Kidney epithelial cell (primary cell): Measurements from ENCODE around the gene MRGPRD. TPM values are rescaled to one million over a fixed set of nuclear protein-coding genes. Genes with fewer than 3 reads are reported as not detected.

Experiments used
- DNase-seq: peaks from one replicate; pipeline ENCODE4 v3.0.0-alpha.2; 2010; ENCODE audit warnings: low read depth
- H3K27me3 ChIP-seq: 2 replicates; pipeline ENCODE4 v1.6.0; 2011; ENCODE audit warnings: low read length; ENCODE audit not compliant: control insufficient read depth, insufficient read depth
- H3K36me3 ChIP-seq: 2 replicates; pipeline ENCODE4 v1.5.1; 2011; ENCODE audit warnings: low read length; ENCODE audit not compliant: control insufficient read depth, insufficient read depth
- H3K4me3 ChIP-seq: 2 replicates; pipeline ENCODE4 v1.5.1; 2011; ENCODE audit warnings: low read depth, mild to moderate bottlenecking, control low read depth, low read length
- CTCF ChIP-seq: IDR thresholded peaks from 2 replicates; pipeline ENCODE4 v1.5.1; 2011; ENCODE audit warnings: mild to moderate bottlenecking, moderate library complexity, low read length, control low read depth, inconsistent platforms; ENCODE audit not compliant: insufficient read depth, poor library complexity, severe bottlenecking
- total RNA-seq: library from RNA; depleted of rRNA; stranded (reverse); fragments of >200 nt; gene quantifications from 2 replicates; pipeline ENCODE4 v1.2.3, GENCODE V29; 2015

MRGPRD gene
- total RNA-seq, 1 donor from 2014 or later: not detected

GRCh38 chr11:68963779-68964178 lies 17.0 kb downstream of the MRGPRD start:
- no peak for DNase-seq
- H3K4me3 ChIP-seq: no peak overlapping the region
- peaks cover 11% of the 10 kb centered on the region for H3K27me3 ChIP-seq
- no peak for TF ChIP-seq CTCF
- no peaks in the 10 kb centered on the region for H3K36me3 ChIP-seq

GRCh38 chr11:68962527-68963250 lies 18.1 kb downstream of the MRGPRD start:
- Histone ChIP-seq H3K4me3 (no peak overlapping the region), H3K36me3 (no peaks in the 10 kb centered on the region), H3K27me3 (peaks cover 7% of the 10 kb centered on the region)
- DNase-seq: no peak
- TF ChIP-seq CTCF: no peak

- DNase-seq: no peak
- peaks cover 5% of the 10 kb centered on the region for H3K27me3 ChIP-seq
- no peaks in the 10 kb centered on the region for H3K36me3 ChIP-seq
- no peak overlapping the region for H3K4me3 ChIP-seq
- no peak for TF ChIP-seq CTCF
These were observed 19.5 kb downstream of the MRGPRD start for GRCh38 chr11:68961245-68961644.

GRCh38 chr11:68960294-68961071 lies 20.3 kb downstream of the MRGPRD start:
- no peak for TF ChIP-seq CTCF

GRCh38 chr11:68959465-68960293 lies 21.1 kb downstream of the MRGPRD start:
- peaks cover 5% of the 10 kb centered on the region for H3K27me3 ChIP-seq
- DNase-seq: no peak
- no peaks in the 10 kb centered on the region for H3K36me3 ChIP-seq
- TF ChIP-seq CTCF: no peak
- no peak overlapping the region for H3K4me3 ChIP-seq

More at GRCh38 chr11:68960294-68961071, 20.3 kb downstream of the MRGPRD start:
- H3K27me3 ChIP-seq: peaks cover 5% of the 10 kb centered on the region
- DNase-seq: no peak
- H3K4me3 ChIP-seq: no peak overlapping the region
- H3K36me3 ChIP-seq: no peaks in the 10 kb centered on the region
